Stimulated activated CD4-positive, alpha-beta T cell treated with anti-CD3 and anti-CD28 coated beads, Interleukin-15, amount 100 ng/mL, for 24 hours (primary cell): ENCODE measurements around the gene BNC2.

Experiments used
- DNase-seq: peaks from one replicate; pipeline ENCODE4 v3.0.0-alpha.2; 2020

Gene BNC2

GRCh38 chr9:16869131-16869881 is 1.2 kb downstream of the BNC2 start:
- DNase-seq, result no peak

- DNase-seq, result no peak
Measured at GRCh38 chr9:16868701-16869100, 1.8 kb downstream of the BNC2 start.

- no peak for DNase-seq
Measured at GRCh38 chr9:16867576-16868311, 2.7 kb downstream of the BNC2 start.

GRCh38 chr9:16866587-16866986 is 3.9 kb downstream of the BNC2 start:
- DNase-seq, result no peak

GRCh38 chr9:16864649-16865434 is 5.6 kb downstream of the BNC2 start:
- DNase-seq, result no peak

GRCh38 chr9:16848179-16848578 is 22.3 kb downstream of the BNC2 start:
- DNase-seq, result no peak

- no peak for DNase-seq
Measured at GRCh38 chr9:16846986-16847385, 23.5 kb downstream of the BNC2 start.

GRCh38 chr9:16846367-16846766 is 24.1 kb downstream of the BNC2 start:
- DNase-seq, result no peak

GRCh38 chr9:16834817-16835216 is 35.7 kb downstream of the BNC2 start:
- no peak for DNase-seq

- no peak for DNase-seq
Measured at GRCh38 chr9:16833296-16833835, 37.1 kb downstream of the BNC2 start.

- DNase-seq, result no peak
Measured at GRCh38 chr9:16832101-16832500, 38.4 kb downstream of the BNC2 start.

GRCh38 chr9:16830806-16831205 is 39.7 kb downstream of the BNC2 start:
- DNase-seq, result no peak

GRCh38 chr9:16828340-16829281 is 41.9 kb downstream of the BNC2 start:
- no peak for DNase-seq

GRCh38 chr9:16825971-16826625 is 44.4 kb downstream of the BNC2 start:
- DNase-seq, result no peak

GRCh38 chr9:16825331-16825725 is 45.1 kb downstream of the BNC2 start:
- no peak for DNase-seq

GRCh38 chr9:16824545-16825330 is 45.7 kb downstream of the BNC2 start:
- no peak for DNase-seq

GRCh38 chr9:16823906-16824305 is 46.6 kb downstream of the BNC2 start:
- DNase-seq, result no peak

GRCh38 chr9:16821344-16821743 is 49.1 kb downstream of the BNC2 start:
- DNase-seq, result no peak

- DNase-seq, result no peak
Measured at GRCh38 chr9:16817514-16817913, 53.0 kb downstream of the BNC2 start.

- no peak for DNase-seq
Measured at GRCh38 chr9:16817002-16817401, 53.5 kb downstream of the BNC2 start.

GRCh38 chr9:16816011-16816410 is 54.5 kb downstream of the BNC2 start:
- no peak for DNase-seq
